Tibial nerve (tissue), 4 donors: ENCODE measurements around the gene KPNA1. TPM values are rescaled to one million over a fixed set of nuclear protein-coding genes. Genes with fewer than 3 reads are reported as not detected.

Source experiments
- DNase-seq, 2 donors: peaks; one replicate each; pipeline ENCODE4 v3.0.0-alpha.2; 2019; ENCODE audit warnings: low spot score in 2 of 2
- H3K27ac ChIP-seq, 4 donors: fragments of 200-600 bp; sonication (generic) in 3 of 4; one replicate each; pipeline ENCODE4 v1.5.1; 2017 to 2019; ENCODE audit warnings: mild to moderate bottlenecking in 1 of 4
- H3K27me3 ChIP-seq, 2 donors: fragments of 200-600 bp; sonication (generic) in 1 of 2; one replicate each; pipeline versions ENCODE4 v1.5.1 to v1.6.0; 2017 to 2019
- H3K36me3 ChIP-seq, 3 donors: fragments of 200-600 bp; sonication (generic); one replicate each; pipeline ENCODE4 v1.5.1; 2018 to 2019
- H3K4me1 ChIP-seq, 4 donors: fragments of 200-600 bp; sonication (generic) in 3 of 4; one replicate each; pipeline ENCODE4 v1.5.1; 2017 to 2019
- H3K4me3 ChIP-seq, 4 donors: fragments of 200-600 bp; sonication (generic) in 3 of 4; one replicate each; pipeline ENCODE4 v1.5.1; 2017 to 2019; ENCODE audit warnings: mild to moderate bottlenecking in 1 of 4, moderate library complexity in 1 of 4
- H3K9me3 ChIP-seq, 4 donors: fragments of 200-600 bp; sonication (generic) in 3 of 4; one replicate each; pipeline ENCODE4 v1.5.1; 2017 to 2019
- CTCF ChIP-seq, 5 experiments: fragments of 200-600 bp in 3 of 5; fragments of 450-650 bp in 2 of 5; sonication (generic) in 3 of 5; IDR thresholded peaks; one replicate each; pipeline ENCODE4 v1.5.1; 2016 to 2019; ENCODE audit warnings: antibody characterized with exemption in 5 of 5, mild to moderate bottlenecking in 3 of 5, moderate library complexity in 2 of 5
- EP300 ChIP-seq, 2 donors: sonication (generic); formaldehyde crosslinking; IDR thresholded peaks; one replicate each; pipeline ENCODE4 v1.6.1; 2017; ENCODE audit warnings: antibody characterized with exemption in 2 of 2, mild to moderate bottlenecking in 1 of 2
- POLR2A ChIP-seq, 2 donors: fragments of 450-650 bp; IDR thresholded peaks; one replicate each; pipeline ENCODE4 v1.6.1; 2017; ENCODE audit warnings: antibody characterized with exemption in 2 of 2, mild to moderate bottlenecking in 2 of 2, moderate library complexity in 2 of 2
- WGBS, 2 donors: methylation state at CpG; one replicate each; pipeline ENCODE4 v1.1.5; 2018; 5-methylcytosine and 5-hydroxymethylcytosine counted together
- total RNA-seq, 4 donors: library from RNA; depleted of rRNA; stranded (reverse); fragments of >200 nt; gene quantifications; one replicate each; pipeline ENCODE4 v1.1.0, GENCODE V29; 2016

The KPNA1 gene
- total RNA-seq, 4 donors from 2014 or later = 36.8 to 46.5 (median 41.8) TPM

GRCh38 chr3:122410639-122411038, 104.1 kb downstream of the KPNA1 start:
- Histone ChIP-seq H3K9me3 (no peaks in the 10 kb centered on the region), H3K36me3 (peaks cover 0 to 64% (median 0%) of the 10 kb centered on the region in 3 donors), H3K4me1 (peaks cover 0 to 27% (median 11%) of the 10 kb centered on the region in 4 donors), H3K27me3 (no peaks in the 10 kb centered on the region), H3K27ac (no peak overlapping the region), H3K4me3 (no peak overlapping the region)
- no peak for TF ChIP-seq POLR2A (IDR thresholded peaks at IDR 0.05)
- TF ChIP-seq EP300 (IDR thresholded peaks at IDR 0.05) = no peak
- TF ChIP-seq CTCF (IDR thresholded peaks at IDR 0.05) = no peak
- 86 to 89% methylated on average over 6 of the region's 6 CpGs for WGBS, 2 donors
- DNase-seq = no peak

GRCh38 chr3:122410111-122410510, 104.6 kb downstream of the KPNA1 start:
- peaks cover 0 to 69% (median 0%) of the 10 kb centered on the region in 3 donors for H3K36me3 ChIP-seq
- no peak for DNase-seq
- WGBS, 2 donors = 90 to 92% methylated on average over 4 of the region's 4 CpGs
- H3K4me3 ChIP-seq = no peak overlapping the region
- H3K27me3 ChIP-seq = no peaks in the 10 kb centered on the region
- H3K9me3 ChIP-seq = no peaks in the 10 kb centered on the region
- peaks cover 0 to 24% (median 8%) of the 10 kb centered on the region in 4 donors for H3K4me1 ChIP-seq
- no peak overlapping the region for H3K27ac ChIP-seq
- TF ChIP-seq POLR2A (IDR thresholded peaks at IDR 0.05) = no peak

- Histone ChIP-seq H3K36me3 (peaks cover 0 to 76% (median 0%) of the 10 kb centered on the region in 3 donors), H3K4me3 (no peak overlapping the region), H3K27me3 (no peaks in the 10 kb centered on the region), H3K9me3 (no peaks in the 10 kb centered on the region), H3K4me1 (peaks cover 0 to 17% (median 1%) of the 10 kb centered on the region in 4 donors), H3K27ac (no peak overlapping the region)
- WGBS, 2 donors = 77% methylated on average over 6 of the region's 6 CpGs
- TF ChIP-seq POLR2A (IDR thresholded peaks at IDR 0.05) (no peak), CTCF (IDR thresholded peaks at IDR 0.05) (no peak), EP300 (IDR thresholded peaks at IDR 0.05) (no peak)
- no peak for DNase-seq
Observed at GRCh38 chr3:122409446-122409845, 105.3 kb downstream of the KPNA1 start.

GRCh38 chr3:122407946-122408345, 106.8 kb downstream of the KPNA1 start:
- WGBS, 2 donors = 82 to 90% methylated on average over 1 of the region's 1 CpG
- H3K36me3 ChIP-seq = peaks cover 0 to 91% (median 0%) of the 10 kb centered on the region in 3 donors
- no peak overlapping the region for H3K4me3 ChIP-seq
- H3K9me3 ChIP-seq = no peaks in the 10 kb centered on the region
- no peak overlapping the region for H3K27ac ChIP-seq
- no peaks in the 10 kb centered on the region for H3K27me3 ChIP-seq
- H3K4me1 ChIP-seq = peaks cover 0 to 3% (median 0%) of the 10 kb centered on the region in 4 donors
- DNase-seq = no peak
- TF ChIP-seq POLR2A (IDR thresholded peaks at IDR 0.05) (no peak), CTCF (IDR thresholded peaks at IDR 0.05) (no peak), EP300 (IDR thresholded peaks at IDR 0.05) (no peak)

GRCh38 chr3:122406198-122406597, 108.5 kb downstream of the KPNA1 start:
- Histone ChIP-seq H3K4me1 (no peaks in the 10 kb centered on the region), H3K36me3 (peaks cover 0 to 84% (median 0%) of the 10 kb centered on the region in 3 donors), H3K9me3 (no peaks in the 10 kb centered on the region), H3K4me3 (no peak overlapping the region), H3K27ac (no peak overlapping the region), H3K27me3 (no peaks in the 10 kb centered on the region)
- DNase-seq = no peak
- TF ChIP-seq POLR2A (IDR thresholded peaks at IDR 0.05) = no peak
- no peak for TF ChIP-seq EP300 (IDR thresholded peaks at IDR 0.05)
- no peak for TF ChIP-seq CTCF (IDR thresholded peaks at IDR 0.05)
- 94 to 96% methylated on average over 4 of the region's 4 CpGs for WGBS, 2 donors

- no peak overlapping the region for H3K4me3 ChIP-seq
- peaks cover 0 to 75% (median 0%) of the 10 kb centered on the region in 3 donors for H3K36me3 ChIP-seq
- H3K4me1 ChIP-seq = no peaks in the 10 kb centered on the region
- no peaks in the 10 kb centered on the region for H3K9me3 ChIP-seq
- H3K27me3 ChIP-seq = no peaks in the 10 kb centered on the region
- WGBS, 2 donors = 86 to 98% methylated on average over 3 of the region's 3 CpGs
- TF ChIP-seq CTCF (IDR thresholded peaks at IDR 0.05) (no peak), POLR2A (IDR thresholded peaks at IDR 0.05) (no peak), EP300 (IDR thresholded peaks at IDR 0.05) (no peak)
- DNase-seq = no peak
- no peak overlapping the region for H3K27ac ChIP-seq
Observed at GRCh38 chr3:122405015-122405414, 109.7 kb downstream of the KPNA1 start.
